Testis (tissue), 3 donors: ENCODE results near the gene SUPT20HL2. TPM values are rescaled to one million over a fixed set of nuclear protein-coding genes. Genes with fewer than 3 reads are reported as not detected.

Experiments
- DNase-seq: peaks from one replicate; pipeline ENCODE4 v3.0.0-alpha.2; 2019
- H3K27ac ChIP-seq, 2 donors: fragments of 200-600 bp; sonication (generic); one replicate each; pipeline ENCODE4 v1.5.1; 2019
- H3K27me3 ChIP-seq: fragments of 200-600 bp; sonication (generic); one replicate; pipeline ENCODE4 v1.5.1; 2019
- H3K36me3 ChIP-seq: fragments of 200-600 bp; sonication (generic); one replicate; pipeline ENCODE4 v1.5.1; 2017; ENCODE audit warnings: low read depth; ENCODE audit errors: missing control alignments
- H3K4me1 ChIP-seq: fragments of 200-600 bp; sonication (generic); one replicate; pipeline ENCODE4 v1.5.1; 2019
- H3K4me3 ChIP-seq, 2 donors: fragments of 200-600 bp; sonication (generic); one replicate each; pipeline ENCODE4 v1.5.1; 2017 to 2019
- H3K9me3 ChIP-seq: fragments of 200-600 bp; sonication (generic); one replicate; pipeline ENCODE4 v1.5.1; 2017
- POLR2A ChIP-seq: fragments of 450-650 bp; IDR thresholded peaks from one replicate; pipeline ENCODE4 v1.6.1; 2017; ENCODE audit warnings: antibody characterized with exemption, mild to moderate bottlenecking, moderate library complexity
- whole genome bisulfite sequencing, 2 donors: methylation state at CpG; one replicate each; pipeline ENCODE4 v1.1.5; 2018; 5-methylcytosine and 5-hydroxymethylcytosine counted together
- intact Hi-C: fragments of 100-400 bp; cut with DNase I; formaldehyde crosslinking; loops from one replicate; pipeline ENCODE4 v1.15.1; 2023; ENCODE audit warnings: low total_unique reads
- polyA plus RNA-seq: library from polyadenylated mRNA; stranded (reverse); fragments of 350-450 nt; fragmentation: Illumina TruSeq; extraction: RNeasy Lipid Tissue Mini Kit (QIAGEN cat#74804); gene quantifications from one replicate; pipeline ENCODE4 v1.2.3, GENCODE V29; 2014; ENCODE audit warnings: low read depth, low replicate concordance; ENCODE audit not compliant: insufficient read depth
- total RNA-seq, 2 donors: library from RNA; depleted of rRNA; stranded (reverse); fragments of >200 nt; gene quantifications; one replicate each; pipeline ENCODE4 v1.2.3, GENCODE V29; 2016
- TF ChIP-seq, protein P1 (sequence below), 3 experiments: fragments of 450-650 bp in 2 of 3; fragments of 200-600 bp in 1 of 3; sonication (generic) in 1 of 3; IDR thresholded peaks; one replicate each; pipeline ENCODE4 v1.5.1; 2016 to 2019; ENCODE audit warnings: antibody characterized with exemption in 3 of 3, mild to moderate bottlenecking in 2 of 3, moderate library complexity in 1 of 3

SUPT20HL2 gene
- total and polyA plus RNA-seq, 3 donors from 2014 or later: 2.0 to 17.1 (median 17.0) TPM

DNA sequence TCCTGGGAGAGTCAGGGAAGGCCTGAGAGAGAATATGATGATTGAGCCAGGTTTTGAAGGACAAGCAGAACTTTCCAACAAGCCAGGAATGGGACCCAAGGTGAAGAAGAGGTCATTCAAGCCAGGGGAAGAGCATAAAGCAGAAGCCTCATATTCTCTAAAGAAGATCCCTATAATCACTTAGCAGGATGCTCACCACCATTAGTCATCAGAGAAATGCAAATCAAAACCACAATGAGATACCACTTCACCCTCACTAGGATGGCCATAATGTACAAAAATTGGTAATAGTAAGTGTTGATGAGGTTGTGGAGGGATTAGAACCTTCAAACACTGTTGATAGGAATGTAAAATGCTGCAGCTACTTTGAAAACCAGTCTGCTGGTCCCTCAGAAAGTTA is 26.0 kb upstream of the SUPT20HL2 start:
- no peak for TF ChIP-seq POLR2A
- TF ChIP-seq, protein P1, sequence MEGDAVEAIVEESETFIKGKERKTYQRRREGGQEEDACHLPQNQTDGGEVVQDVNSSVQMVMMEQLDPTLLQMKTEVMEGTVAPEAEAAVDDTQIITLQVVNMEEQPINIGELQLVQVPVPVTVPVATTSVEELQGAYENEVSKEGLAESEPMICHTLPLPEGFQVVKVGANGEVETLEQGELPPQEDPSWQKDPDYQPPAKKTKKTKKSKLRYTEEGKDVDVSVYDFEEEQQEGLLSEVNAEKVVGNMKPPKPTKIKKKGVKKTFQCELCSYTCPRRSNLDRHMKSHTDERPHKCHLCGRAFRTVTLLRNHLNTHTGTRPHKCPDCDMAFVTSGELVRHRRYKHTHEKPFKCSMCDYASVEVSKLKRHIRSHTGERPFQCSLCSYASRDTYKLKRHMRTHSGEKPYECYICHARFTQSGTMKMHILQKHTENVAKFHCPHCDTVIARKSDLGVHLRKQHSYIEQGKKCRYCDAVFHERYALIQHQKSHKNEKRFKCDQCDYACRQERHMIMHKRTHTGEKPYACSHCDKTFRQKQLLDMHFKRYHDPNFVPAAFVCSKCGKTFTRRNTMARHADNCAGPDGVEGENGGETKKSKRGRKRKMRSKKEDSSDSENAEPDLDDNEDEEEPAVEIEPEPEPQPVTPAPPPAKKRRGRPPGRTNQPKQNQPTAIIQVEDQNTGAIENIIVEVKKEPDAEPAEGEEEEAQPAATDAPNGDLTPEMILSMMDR (IDR thresholded peaks at IDR 0.05): no peak
- intact Hi-C loops: no loop called here
- no peak for DNase-seq

DNA sequence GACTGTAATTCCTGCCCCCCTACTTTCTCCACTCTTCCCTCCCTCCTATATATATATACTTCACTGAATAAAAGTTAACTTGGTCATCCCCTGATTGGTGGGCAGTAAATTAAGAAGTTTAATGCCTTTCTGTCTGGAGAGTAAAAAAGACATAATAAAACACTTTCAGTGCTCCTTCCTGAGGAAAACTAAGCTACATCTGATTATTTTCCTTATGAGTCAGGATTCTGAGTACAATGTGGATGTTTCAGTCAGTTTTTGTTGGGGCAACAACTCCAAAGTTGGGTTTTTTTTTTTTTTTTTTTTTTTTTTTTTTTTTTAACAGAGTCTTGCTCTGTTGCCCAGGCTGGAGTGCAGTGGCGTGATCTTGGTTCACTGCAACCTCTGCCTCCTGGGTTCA is 22.0 kb upstream of the SUPT20HL2 start:
- 75 to 89% methylated on average over 1 of the region's 1 CpG for WGBS, 2 donors
- no peak overlapping the region for H3K27ac ChIP-seq
- no peak overlapping the region for H3K4me3 ChIP-seq
- no peak for DNase-seq
- no peaks in the 10 kb centered on the region for H3K36me3 ChIP-seq
- H3K27me3 ChIP-seq: no peaks in the 10 kb centered on the region
- intact Hi-C loops: no loop called here
- no peaks in the 10 kb centered on the region for H3K9me3 ChIP-seq
- no peak for TF ChIP-seq POLR2A
- TF ChIP-seq, protein P1 (IDR thresholded peaks at IDR 0.05): no peak
- H3K4me1 ChIP-seq: no peaks in the 10 kb centered on the region

More for the DNA sequence above, 26.0 kb upstream of the SUPT20HL2 start:
- Histone ChIP-seq H3K4me3 (no peak overlapping the region), H3K36me3 (no peaks in the 10 kb centered on the region), H3K27ac (no peak overlapping the region), H3K27me3 (no peaks in the 10 kb centered on the region), H3K9me3 (no peaks in the 10 kb centered on the region), H3K4me1 (no peaks in the 10 kb centered on the region)

DNA sequence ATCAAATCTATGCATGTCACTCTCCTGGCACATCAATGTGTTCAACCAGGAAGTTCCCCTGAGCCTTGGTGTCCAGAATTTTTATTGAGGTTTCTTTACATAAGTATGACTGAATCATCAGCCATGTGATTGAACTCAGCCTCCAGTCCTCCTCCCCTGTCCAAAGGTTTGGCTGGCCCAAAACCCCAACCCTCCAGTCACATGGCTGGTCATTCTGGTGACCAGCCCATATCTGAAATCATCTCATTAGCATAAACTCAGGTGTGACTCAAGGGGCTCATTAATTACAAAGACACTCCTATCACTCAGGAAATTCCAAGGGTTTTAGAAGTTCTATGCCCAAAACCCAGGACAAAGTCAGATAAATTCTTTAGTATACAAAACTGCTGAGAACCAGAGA is 20.6 kb upstream of the SUPT20HL2 start:
- TF ChIP-seq POLR2A: no peak
- TF ChIP-seq, protein P1 (IDR thresholded peaks at IDR 0.05): no peak
- H3K9me3 ChIP-seq: no peaks in the 10 kb centered on the region
- intact Hi-C loops: no loop called here
- no peaks in the 10 kb centered on the region for H3K27me3 ChIP-seq
- no peak for DNase-seq
- no peaks in the 10 kb centered on the region for H3K4me1 ChIP-seq
- H3K4me3 ChIP-seq: no peak overlapping the region
- H3K27ac ChIP-seq: no peak overlapping the region
- H3K36me3 ChIP-seq: no peaks in the 10 kb centered on the region

DNA sequence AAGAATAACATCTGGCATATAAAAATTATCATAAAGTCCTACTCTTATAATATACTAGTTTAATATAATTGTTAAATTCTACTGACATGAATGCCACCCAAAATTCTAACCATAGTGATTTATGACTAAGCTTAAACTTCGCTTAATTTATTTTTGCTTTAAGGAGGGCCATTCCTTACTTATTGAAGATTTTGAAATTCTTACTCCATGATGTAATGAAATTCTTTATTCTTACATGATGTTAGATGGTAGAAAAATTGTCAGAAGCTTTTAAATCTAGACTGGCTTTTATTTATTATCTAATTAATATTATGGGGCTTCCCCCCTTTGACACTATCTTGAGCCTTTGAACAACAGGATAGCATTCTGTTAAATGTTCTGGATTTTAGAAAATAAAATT is 19.5 kb upstream of the SUPT20HL2 start:
- no peak overlapping the region for H3K27ac ChIP-seq
- no peaks in the 10 kb centered on the region for H3K27me3 ChIP-seq
- intact Hi-C loops: no loop called here
- DNase-seq: no peak
- H3K36me3 ChIP-seq: no peaks in the 10 kb centered on the region
- TF ChIP-seq POLR2A: no peak
- TF ChIP-seq, protein P1 (IDR thresholded peaks at IDR 0.05): no peak
- WGBS, 2 donors: 90 to 94% methylated on average over 1 of the region's 1 CpG
- no peaks in the 10 kb centered on the region for H3K9me3 ChIP-seq
- H3K4me3 ChIP-seq: no peak overlapping the region
- no peaks in the 10 kb centered on the region for H3K4me1 ChIP-seq

DNA sequence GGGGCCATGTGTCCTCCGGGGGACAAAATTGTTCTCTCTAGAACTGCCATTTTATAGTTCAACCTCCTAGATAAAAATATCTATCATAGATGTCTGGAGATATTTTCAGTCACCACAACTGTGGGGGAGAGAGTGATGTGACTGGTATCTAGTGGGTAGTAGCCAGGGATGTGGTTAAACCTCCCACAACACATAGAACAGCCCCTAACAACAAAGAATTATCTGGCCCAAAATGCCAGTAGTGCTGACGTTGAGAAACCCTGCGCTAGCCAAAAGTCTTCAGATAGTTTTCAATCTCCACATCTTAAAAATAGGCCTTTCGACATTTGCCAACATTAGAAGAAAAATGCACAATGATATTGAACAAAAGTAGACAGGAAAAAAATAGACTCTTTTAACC is 19.0 kb upstream of the SUPT20HL2 start:
- no peaks in the 10 kb centered on the region for H3K36me3 ChIP-seq
- DNase-seq: no peak
- H3K4me1 ChIP-seq: no peaks in the 10 kb centered on the region
- 79 to 82% methylated on average over 4 of the region's 4 CpGs for WGBS, 2 donors
- H3K4me3 ChIP-seq: no peak overlapping the region
- H3K9me3 ChIP-seq: no peaks in the 10 kb centered on the region
- H3K27ac ChIP-seq: no peak overlapping the region
- TF ChIP-seq POLR2A: no peak
- TF ChIP-seq, protein P1 (IDR thresholded peaks at IDR 0.05): no peak
- intact Hi-C loops: no loop called here
- H3K27me3 ChIP-seq: no peaks in the 10 kb centered on the region
